HCT116 (cell line): ENCODE data around the gene ACOT2.

Experiments
- EGR1 ChIP-seq: IDR thresholded peaks from 2 replicates; pipeline ENCODE4 v1.6.1; 2012; ENCODE audit warnings: low read depth
- EZH2 ChIP-seq: fragments of 200-600 bp; sonication (generic); IDR thresholded peaks from 2 replicates; pipeline ENCODE4 v1.6.1; 2017; ENCODE audit warnings: antibody characterized with exemption, mixed run types
- POLR2A ChIP-seq: IDR thresholded peaks from 2 replicates; pipeline ENCODE4 v1.7.0; 2011; ENCODE audit warnings: borderline replicate concordance; ENCODE audit not compliant: insufficient read depth, insufficient read length; ENCODE audit errors: extremely low read depth
- POLR2AphosphoS5 ChIP-seq: IDR thresholded peaks from 2 replicates; pipeline ENCODE4 v1.6.1; 2011; ENCODE audit warnings: mild to moderate bottlenecking, low read depth, low read length, moderate library complexity
- SIN3A ChIP-seq: IDR thresholded peaks from 2 replicates; pipeline ENCODE4 v1.6.1; 2012; ENCODE audit warnings: low read depth
- TF ChIP-seq, protein P1 (sequence below), 3 experiments: fragments of 200-600 bp in 1 of 3; sonication (generic) in 1 of 3; IDR thresholded peaks in 2 of 3; conservative IDR thresholded peaks in 1 of 3; 2 replicates each; pipeline ENCODE4 v1.5.1; 2012 to 2017; ENCODE audit warnings: low read depth in 2 of 3, low read length in 2 of 3, antibody characterized with exemption in 1 of 3, borderline replicate concordance in 1 of 3, control low read depth in 1 of 3, mild to moderate bottlenecking in 1 of 3, mixed read lengths in 1 of 3, mixed run types in 1 of 3, moderate library complexity in 1 of 3; ENCODE audit not compliant: insufficient read depth in 1 of 3

DNA sequence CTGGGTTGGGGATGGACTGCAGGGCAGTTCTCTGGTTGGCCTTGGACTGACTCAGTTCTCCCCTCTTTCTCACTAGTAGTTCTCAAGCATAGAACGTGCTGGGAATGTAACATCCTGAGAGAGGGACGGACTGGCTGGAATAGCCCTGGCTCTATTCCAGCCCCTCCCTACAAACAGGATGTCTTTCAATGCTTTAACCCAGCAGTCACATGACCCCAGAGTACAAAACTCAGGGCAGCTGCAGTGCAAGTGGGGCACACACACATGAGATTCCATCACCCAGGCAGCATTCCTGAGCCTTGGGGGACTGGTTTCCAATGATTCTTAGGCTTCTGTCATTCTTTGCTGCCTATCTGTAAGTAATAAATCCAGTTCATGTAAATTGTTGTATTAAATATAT is 41.7 kb downstream of the ACOT2 start:
- TF ChIP-seq EZH2 (no peak), POLR2AphosphoS5 (no peak), POLR2A (no peak), EGR1 (no peak), SIN3A (no peak)
- TF ChIP-seq, protein P1, sequence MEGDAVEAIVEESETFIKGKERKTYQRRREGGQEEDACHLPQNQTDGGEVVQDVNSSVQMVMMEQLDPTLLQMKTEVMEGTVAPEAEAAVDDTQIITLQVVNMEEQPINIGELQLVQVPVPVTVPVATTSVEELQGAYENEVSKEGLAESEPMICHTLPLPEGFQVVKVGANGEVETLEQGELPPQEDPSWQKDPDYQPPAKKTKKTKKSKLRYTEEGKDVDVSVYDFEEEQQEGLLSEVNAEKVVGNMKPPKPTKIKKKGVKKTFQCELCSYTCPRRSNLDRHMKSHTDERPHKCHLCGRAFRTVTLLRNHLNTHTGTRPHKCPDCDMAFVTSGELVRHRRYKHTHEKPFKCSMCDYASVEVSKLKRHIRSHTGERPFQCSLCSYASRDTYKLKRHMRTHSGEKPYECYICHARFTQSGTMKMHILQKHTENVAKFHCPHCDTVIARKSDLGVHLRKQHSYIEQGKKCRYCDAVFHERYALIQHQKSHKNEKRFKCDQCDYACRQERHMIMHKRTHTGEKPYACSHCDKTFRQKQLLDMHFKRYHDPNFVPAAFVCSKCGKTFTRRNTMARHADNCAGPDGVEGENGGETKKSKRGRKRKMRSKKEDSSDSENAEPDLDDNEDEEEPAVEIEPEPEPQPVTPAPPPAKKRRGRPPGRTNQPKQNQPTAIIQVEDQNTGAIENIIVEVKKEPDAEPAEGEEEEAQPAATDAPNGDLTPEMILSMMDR (IDR thresholded peaks at IDR 0.05 in 2 of 3, conservative IDR thresholded peaks at IDR 0.05 in 1 of 3; ENCODE audit: borderline replicate concordance in 1 of 3, insufficient read depth in 1 of 3, low read depth in 2 of 3, low read length in 2 of 3) = no peak
